Measurements from ENCODE around the gene NPAS2.

NPAS2 gene

DNA sequence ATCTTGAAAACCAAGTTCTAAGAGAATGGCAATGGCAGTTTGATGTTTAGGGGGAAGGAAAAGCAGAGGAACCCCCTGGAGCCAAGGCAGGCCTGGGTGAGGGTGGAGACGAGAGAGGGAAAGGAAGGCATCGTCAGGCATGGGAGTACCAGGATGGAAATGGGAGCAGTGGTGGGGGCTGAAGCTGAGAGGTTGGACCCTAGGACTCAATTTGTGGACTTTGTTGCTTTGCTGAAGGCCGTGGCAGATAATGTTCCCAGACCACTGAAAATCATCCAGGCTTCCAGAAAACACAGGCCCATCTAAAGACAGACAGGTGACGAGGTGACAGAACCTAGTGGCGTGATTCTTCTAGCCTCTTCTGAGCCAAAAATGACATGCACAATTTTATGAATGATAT is 4.9 kb downstream of the NPAS2 start:
- no peak overlapping the region for H3K4me3 ChIP-seq (ENCODE audit: low read depth, low read length)
- TF ChIP-seq, protein P1, sequence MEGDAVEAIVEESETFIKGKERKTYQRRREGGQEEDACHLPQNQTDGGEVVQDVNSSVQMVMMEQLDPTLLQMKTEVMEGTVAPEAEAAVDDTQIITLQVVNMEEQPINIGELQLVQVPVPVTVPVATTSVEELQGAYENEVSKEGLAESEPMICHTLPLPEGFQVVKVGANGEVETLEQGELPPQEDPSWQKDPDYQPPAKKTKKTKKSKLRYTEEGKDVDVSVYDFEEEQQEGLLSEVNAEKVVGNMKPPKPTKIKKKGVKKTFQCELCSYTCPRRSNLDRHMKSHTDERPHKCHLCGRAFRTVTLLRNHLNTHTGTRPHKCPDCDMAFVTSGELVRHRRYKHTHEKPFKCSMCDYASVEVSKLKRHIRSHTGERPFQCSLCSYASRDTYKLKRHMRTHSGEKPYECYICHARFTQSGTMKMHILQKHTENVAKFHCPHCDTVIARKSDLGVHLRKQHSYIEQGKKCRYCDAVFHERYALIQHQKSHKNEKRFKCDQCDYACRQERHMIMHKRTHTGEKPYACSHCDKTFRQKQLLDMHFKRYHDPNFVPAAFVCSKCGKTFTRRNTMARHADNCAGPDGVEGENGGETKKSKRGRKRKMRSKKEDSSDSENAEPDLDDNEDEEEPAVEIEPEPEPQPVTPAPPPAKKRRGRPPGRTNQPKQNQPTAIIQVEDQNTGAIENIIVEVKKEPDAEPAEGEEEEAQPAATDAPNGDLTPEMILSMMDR (IDR thresholded peaks at IDR 0.05; ENCODE audit: low read depth, low read length, missing control alignments), result no peak
- no peak for DNase-seq (ENCODE audit: low read depth)

DNA sequence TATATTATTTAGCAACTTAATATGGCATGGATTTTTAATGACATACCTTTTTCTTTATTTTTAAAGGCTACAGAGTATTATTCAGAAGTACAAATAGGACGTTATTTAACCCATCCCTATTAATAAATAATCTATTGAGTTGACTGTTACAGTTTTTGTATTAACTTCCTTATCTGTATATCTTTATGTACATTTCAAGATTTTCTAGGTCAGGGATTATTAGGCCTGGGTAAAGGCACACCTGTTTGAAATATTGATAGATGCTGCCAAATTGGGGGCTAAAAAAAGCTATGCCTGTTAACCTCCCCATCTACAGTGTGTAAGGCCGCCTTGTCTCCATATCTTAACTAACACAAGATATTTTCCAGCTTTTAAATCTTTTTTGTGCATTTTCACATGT is 6.6 kb downstream of the NPAS2 start:
- no peak overlapping the region for H3K4me3 ChIP-seq (ENCODE audit: low read depth, low read length)
- no peak for DNase-seq (ENCODE audit: low read depth)
- TF ChIP-seq, protein P1 (IDR thresholded peaks at IDR 0.05; ENCODE audit: low read depth, low read length, missing control alignments), result no peak

DNA sequence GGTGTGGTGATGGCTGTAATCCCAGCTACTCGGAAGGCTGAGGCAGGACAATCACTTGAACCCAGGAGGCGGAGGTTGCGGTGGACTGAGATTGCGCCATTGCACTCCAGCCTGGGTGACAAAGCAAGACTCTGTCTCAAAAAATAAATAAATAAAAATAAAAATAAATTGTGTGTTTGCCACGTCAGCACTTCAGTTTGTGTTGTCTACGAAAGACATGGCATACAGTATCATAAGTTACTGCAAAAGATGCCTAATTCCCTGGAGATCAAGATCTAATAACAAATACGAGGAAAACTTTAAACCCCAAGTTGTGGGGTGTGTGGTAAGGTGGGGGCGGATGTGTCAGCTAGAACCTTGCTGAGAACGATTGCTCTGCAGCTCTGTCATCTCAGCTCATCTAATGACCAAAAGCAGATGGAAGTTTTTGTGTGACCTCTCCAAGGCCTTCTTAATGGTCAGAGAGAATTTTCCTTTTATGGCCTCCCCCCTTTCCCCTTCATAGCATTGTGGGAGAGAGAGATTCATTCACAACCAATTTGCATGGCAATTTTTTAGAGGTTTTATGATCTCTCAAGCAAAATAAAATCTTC is 11.3 kb downstream of the NPAS2 start:
- no peak for DNase-seq (ENCODE audit: low read depth)
- H3K4me3 ChIP-seq (ENCODE audit: low read depth, low read length), result no peak overlapping the region
- TF ChIP-seq, protein P1 (IDR thresholded peaks at IDR 0.05; ENCODE audit: low read depth, low read length, missing control alignments), result no peak

DNA sequence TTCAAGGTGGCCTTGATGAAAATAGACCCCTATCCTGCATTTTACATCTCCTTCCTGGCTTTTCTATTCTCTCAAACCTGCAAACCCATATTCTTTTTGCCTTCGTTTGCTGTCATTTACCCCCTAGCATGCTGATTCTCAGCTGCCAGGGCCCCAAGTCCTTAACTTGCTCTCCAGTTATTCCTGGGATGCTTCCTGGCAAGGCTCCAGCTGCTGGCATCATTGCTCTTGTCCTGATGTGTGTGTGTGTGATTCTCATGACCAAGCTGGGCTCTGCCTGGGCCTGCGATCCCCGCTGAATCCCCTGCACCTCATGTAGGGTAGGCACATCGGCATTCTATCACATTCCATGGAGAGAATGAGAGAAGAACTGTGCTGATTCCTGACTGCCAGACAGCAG is 11.9 kb downstream of the NPAS2 start:
- H3K4me3 ChIP-seq (ENCODE audit: low read depth, low read length), result no peak overlapping the region
- TF ChIP-seq, protein P1 (IDR thresholded peaks at IDR 0.05; ENCODE audit: low read depth, low read length, missing control alignments), result no peak
- no peak for DNase-seq (ENCODE audit: low read depth)

DNA sequence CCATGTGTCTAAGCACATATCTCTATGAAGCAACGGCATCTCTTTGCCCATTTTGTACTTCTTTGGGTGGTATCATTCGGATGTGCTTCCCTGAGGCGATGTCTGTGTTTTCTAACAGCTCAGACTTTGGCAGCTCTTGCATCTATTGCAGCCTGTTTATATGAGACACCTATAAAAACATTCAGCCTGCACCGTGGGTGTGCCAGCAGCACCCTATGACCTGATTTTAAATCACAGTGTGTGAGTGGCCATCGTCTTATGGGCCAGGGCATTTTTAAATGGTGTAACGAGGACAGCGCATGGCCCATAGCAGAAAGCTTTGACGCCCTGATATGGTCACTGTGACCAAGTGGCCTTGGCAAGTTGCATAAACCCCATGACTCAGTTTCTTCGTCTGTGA is 12.9 kb downstream of the NPAS2 start:
- DNase-seq (ENCODE audit: low read depth), result no peak
- H3K4me3 ChIP-seq (ENCODE audit: low read depth, low read length), result no peak overlapping the region
- TF ChIP-seq, protein P1 (IDR thresholded peaks at IDR 0.05; ENCODE audit: low read depth, low read length, missing control alignments), result no peak

DNA sequence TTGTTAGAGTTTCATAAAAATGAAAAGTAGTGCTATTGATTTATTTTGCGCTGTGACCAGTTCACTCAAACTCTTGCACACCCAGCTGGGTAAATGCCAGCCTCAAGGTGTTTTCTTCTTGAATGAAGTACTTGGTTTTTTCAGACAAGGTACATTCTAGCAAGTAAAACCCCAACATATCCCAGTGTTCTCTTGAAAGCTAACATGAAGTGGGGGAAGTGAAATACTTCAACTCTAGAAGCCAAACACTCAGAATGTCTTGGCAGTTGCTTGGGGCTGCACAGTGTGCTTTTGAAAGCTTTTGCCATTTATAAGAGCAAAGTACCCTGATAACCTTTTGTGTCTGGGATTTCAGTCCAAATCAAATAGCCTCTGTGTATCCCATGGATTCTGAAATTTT is 13.4 kb downstream of the NPAS2 start:
- H3K4me3 ChIP-seq (ENCODE audit: low read depth, low read length), result no peak overlapping the region
- TF ChIP-seq, protein P1 (IDR thresholded peaks at IDR 0.05; ENCODE audit: low read depth, low read length, missing control alignments), result no peak
- no peak for DNase-seq (ENCODE audit: low read depth)

DNA sequence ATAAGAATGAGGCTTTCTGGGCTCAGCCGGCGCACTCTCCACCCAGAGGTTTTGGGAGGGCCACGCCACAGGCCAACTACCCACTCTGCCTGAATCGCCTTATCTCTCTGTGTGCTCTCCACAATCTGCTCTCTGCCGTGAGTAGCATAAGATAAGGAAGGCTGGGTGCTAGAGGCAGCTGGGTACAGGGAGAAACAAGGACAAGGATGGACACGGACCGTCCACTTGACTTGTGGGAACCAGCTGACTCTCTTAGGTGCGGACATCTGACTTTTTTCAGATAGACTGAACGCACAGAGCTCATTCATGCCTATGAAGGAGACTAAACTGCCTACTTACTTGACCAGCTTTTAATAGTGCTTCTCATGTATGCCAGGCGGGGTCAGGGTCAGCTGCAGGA is 14.3 kb downstream of the NPAS2 start:
- TF ChIP-seq, protein P1 (IDR thresholded peaks at IDR 0.05; ENCODE audit: low read depth, low read length, missing control alignments), result no peak
- no peak overlapping the region for H3K4me3 ChIP-seq (ENCODE audit: low read depth, low read length)
- no peak for DNase-seq (ENCODE audit: low read depth)
